Stimulated activated CD8-positive, alpha-beta memory T cell treated with anti-CD3 and anti-CD28 coated beads, Interleukin-2, amount 100 ng/mL, for 1 hour (primary cell): ENCODE data around the gene CCDC136.
A peak's percentile ranks its signal among the peaks of the same experiment; 100 is the strongest.

Experiments used
- DNase-seq, 2 donors: peaks; one replicate each; pipeline ENCODE4 v3.0.0-alpha.2; 2020; ENCODE audit warnings: low read depth in 2 of 2

Gene CCDC136

DNA sequence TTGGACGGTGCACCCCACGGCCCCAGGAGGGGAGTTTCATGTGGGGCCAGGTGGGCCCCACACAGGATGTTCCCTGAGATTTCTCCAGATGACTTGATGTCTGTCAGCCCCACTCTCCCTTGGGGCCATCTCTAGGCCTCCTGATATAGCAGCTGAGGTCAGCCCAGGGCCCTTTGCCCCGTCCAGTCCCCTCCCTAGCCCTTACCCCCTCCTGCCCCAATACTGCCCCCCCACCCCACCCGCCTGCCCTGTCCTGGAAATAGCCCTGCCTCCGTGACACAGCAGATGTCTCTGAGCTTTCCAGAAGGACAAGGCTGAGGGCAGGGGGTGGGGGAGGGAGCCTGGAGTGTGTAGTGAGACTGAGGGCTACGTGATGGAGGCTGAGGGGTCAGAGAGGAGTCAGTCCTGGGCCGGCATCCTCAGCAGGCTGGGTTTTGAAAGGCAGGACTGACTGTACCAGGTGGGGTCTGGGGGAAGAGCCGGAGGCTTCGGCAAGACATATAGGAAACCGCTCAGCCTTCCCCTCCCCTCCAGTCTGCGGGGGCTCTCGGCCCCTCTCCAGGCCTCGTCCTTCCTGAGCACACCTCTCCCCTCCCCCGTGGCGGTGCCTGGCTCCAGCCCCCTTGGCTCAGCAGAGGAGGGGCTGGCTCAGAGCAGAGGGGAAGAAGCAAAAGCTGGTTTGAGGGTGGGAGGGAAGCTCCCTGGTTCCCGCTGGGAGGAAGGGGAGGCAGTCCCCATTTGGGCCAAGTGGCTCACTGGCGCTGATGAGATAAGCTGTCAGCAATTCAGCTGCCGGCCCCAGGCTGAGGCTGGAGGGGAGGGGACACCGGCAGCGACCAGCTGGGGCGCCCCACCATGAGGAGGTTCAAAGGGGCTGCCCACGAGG lies 40.5 kb downstream of the CCDC136 start:
- DNase-seq, result no peak

DNA sequence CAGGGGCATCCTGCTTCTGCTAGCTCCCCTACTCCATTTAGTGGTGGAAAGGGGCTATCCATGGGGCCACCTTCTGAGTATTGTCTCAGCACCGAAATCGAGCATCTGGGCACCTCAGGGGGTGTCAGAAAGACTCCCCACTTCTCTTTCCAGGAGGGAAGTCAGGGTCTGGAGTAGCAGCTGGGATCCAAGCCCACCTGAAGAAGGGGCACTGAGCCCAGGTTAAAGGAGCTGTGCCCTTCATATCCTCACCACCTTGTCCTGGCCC lies 41.0 kb downstream of the CCDC136 start:
- DNase-seq, result no peak

- DNase-seq, result no peak
Measured at GRCh38 chr7:128833148-128833945, 41.6 kb downstream of the CCDC136 start.

GRCh38 chr7:128833946-128834325 lies 42.2 kb downstream of the CCDC136 start:
- no peak for DNase-seq

GRCh38 chr7:128835231-128835751 lies 43.5 kb downstream of the CCDC136 start:
- no peak for DNase-seq

- DNase-seq, result no peak
Measured at GRCh38 chr7:128835790-128836641, 44.2 kb downstream of the CCDC136 start.

DNA sequence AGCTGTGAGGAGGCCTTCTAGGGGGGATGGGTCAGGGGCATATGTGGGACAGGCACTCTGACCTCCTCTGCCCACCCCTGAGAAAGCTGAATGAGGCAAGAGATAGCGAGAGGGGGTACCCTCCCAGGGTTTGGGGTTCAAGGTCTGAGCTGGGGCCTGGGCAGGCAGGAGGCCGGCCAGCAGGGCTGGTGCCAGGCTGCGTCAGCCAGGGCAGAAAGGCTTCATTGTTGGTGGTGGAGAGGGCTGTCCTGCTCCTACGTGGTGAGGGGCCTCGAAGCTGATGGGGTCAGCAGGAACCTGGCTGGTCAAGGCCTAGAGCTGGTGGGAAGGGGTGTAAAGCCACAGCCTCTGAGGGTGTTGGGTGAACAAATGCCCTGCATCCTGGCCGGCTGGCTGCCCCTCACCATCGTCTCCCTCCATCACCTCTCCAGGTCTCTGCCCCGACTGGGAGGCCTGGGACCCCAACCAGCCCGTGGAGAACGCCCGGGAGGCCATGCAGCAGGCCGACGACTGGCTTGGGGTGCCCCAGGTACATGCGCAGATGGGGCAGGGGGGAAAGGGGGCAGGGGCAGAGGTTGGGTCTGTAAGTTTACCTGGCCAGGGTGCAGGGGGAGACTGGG lies 45.1 kb downstream of the CCDC136 start:
- no peak for DNase-seq

GRCh38 chr7:128837521-128837921 lies 45.8 kb downstream of the CCDC136 start:
- no peak for DNase-seq

GRCh38 chr7:128838109-128838779 lies 46.5 kb downstream of the CCDC136 start:
- DNase-seq, result no peak

DNA sequence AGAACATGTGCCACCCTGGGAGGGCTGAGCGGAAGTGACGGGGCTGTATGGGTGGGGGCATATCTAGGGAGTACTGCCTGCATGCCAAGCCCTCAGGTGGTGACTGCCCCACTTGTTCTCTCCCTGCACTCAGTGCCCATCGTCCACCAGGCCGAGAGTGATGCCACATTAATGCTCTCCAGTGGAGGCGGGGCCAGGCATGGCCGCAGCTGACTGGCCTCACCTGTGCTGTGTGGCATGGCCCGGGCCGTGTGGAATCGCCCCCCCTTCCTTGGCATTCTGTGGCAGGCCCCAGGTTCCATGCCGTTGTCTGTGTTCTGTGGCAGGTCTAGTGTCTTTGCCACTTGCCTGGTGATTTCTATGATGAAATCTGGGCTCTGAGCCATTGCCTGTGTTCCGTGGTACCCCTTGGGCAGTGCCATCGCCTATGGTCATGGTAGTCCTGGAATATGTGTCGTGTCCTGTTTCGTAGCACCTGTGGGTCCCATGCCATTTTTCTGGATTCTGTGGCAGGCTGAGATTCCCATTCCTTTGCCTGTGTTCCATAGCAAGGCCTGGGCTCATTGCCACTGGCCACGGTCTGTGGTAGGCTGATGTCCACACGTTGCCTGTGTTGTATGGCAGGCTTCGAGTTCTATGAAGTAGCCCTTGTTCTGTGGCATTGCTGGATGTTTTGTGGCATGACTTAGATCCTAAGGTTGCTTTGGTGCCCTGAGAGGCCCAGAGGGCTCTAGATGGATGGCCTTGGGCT lies 47.4 kb downstream of the CCDC136 start:
- DNase-seq, result no peak

GRCh38 chr7:128839751-128840177 lies 48.0 kb downstream of the CCDC136 start:
- no peak for DNase-seq

DNA sequence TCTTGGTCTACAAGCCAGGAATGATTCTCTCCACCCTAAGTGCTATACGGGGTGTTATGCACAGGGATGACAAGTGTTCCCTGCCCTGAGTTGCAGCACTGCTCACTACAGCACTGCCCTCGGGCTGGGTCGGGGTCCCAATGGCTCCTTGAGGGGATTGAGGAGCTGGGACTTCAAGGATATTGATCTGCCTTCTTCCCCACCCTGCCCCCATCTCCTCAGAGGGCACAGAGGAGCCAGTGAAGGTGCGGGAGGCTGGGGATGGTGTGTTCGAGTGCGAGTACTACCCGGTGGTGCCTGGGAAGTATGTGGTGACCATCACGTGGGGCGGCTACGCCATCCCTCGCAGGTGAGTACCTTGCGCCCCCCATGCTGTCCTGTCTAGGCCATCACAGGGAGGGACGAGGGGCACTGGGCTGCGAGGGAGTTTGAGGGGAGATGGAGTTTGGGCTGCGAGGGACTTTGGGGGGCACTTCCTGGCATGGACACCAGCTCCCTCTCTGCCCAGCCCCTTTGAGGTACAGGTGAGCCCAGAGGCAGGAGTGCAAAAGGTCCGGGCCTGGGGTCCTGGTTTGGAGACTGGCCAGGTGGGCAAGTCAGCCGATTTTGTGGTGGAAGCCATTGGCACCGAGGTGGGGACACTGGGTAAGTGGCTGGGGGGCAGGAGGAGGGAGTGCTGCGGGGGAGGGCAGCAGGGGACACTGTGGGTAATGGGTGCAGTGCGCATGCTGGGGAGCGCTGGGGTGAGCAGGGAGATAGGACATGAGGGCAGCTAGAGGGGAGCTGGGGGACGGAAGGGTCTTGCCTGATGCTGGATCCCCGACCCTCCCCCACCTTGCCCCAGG lies 48.8 kb downstream of the CCDC136 start:
- DNase-seq, result no peak

DNA sequence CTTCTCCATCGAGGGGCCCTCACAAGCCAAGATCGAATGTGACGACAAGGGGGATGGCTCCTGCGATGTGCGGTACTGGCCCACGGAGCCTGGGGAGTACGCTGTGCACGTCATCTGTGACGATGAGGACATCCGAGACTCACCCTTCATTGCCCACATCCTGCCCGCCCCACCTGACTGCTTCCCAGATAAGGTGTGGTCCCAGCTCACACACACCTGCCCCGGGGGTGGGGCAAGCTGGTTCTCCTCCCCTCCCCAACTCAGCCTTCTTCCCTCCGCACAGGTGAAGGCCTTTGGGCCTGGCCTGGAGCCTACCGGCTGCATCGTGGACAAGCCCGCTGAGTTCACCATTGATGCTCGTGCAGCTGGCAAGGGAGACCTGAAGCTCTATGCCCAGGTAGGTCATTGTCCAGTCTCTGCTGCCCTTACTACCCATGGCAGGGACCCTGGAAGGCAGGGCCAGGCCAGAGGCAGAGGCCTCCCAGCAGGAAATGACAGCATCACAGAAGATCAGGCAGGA lies 49.5 kb downstream of the CCDC136 start:
- no peak for DNase-seq

- peak in 1 of 2 donors; percentile 29 for DNase-seq
Measured at GRCh38 chr7:128841921-128842673, 50.3 kb downstream of the CCDC136 start.

DNA sequence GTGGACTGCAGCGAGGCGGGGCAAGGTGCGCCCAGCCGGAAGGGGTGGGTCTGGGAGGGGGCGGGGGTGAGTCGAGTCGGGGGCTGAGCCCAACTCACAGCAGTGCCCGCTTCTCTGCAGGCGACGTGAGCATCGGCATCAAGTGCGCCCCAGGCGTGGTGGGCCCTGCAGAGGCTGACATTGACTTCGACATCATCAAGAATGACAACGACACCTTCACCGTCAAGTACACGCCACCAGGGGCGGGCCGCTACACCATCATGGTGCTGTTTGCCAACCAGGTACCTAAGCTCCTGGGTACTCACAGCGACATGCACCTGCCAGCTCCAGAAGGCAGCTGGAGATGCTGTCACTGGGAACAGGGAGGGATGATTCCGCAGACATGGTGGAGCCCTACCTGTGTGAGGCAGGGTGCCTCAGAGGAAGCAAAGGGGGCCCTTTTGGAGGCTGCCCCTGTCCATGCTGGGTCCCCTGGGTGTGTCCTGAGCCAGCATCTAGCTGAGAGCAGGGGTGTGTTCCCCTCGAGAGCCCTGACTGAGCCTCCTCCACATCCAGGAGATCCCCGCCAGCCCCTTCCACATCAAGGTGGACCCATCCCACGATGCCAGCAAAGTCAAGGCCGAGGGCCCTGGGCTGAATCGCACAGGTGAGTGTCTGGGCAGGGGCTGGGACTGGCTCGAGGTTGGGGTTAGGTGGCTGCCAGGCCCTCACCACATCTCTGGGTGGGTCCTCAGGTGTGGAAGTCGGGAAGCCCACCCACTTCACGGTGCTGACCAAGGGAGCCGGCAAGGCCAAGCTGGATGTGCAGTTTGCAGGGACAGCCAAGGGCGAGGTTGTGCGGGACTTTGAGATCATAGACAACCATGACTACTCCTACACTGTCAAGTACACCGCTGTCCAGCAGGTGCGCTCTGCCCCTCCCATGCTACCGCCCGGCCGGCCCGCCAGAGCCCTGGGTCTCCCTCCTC lies 51.2 kb downstream of the CCDC136 start:
- no peak for DNase-seq

GRCh38 chr7:128843938-128844621 lies 52.3 kb downstream of the CCDC136 start:
- DNase-seq, result no peak
